ENCODE results near the gene GABRG3.

GABRG3 gene

GRCh38 chr15:27111323-27111722 is 140.3 kb downstream of the GABRG3 start:
- DNase-seq (ENCODE audit: low spot score in 2 of 2), result no peak
- Histone ChIP-seq H3K27me3 (ENCODE audit: low read depth) (no peaks in the 10 kb centered on the region), H3K9me3 (no peaks in the 10 kb centered on the region), H3K36me3 (replicated peaks) (no peaks in the 10 kb centered on the region), H3K4me1 (no peaks in the 10 kb centered on the region), H3K4me3 (no peak overlapping the region)
- in situ Hi-C loops (cut with MboI; ENCODE audit: low sequenced_read_pairs), result no loop called here

- in situ Hi-C loops (cut with MboI; ENCODE audit: low sequenced_read_pairs), result no loop called here
- H3K4me3 ChIP-seq, result no peak overlapping the region
- no peaks in the 10 kb centered on the region for H3K36me3 ChIP-seq (replicated peaks)
- no peaks in the 10 kb centered on the region for H3K27me3 ChIP-seq (ENCODE audit: low read depth)
- H3K9me3 ChIP-seq, result no peaks in the 10 kb centered on the region
- no peak for DNase-seq (ENCODE audit: low spot score in 2 of 2)
- no peaks in the 10 kb centered on the region for H3K4me1 ChIP-seq
Observed at GRCh38 chr15:27114473-27114872, 143.5 kb downstream of the GABRG3 start.

- Histone ChIP-seq H3K27me3 (ENCODE audit: low read depth) (no peaks in the 10 kb centered on the region), H3K36me3 (replicated peaks) (no peaks in the 10 kb centered on the region), H3K9me3 (no peaks in the 10 kb centered on the region), H3K4me3 (no peak overlapping the region), H3K4me1 (no peaks in the 10 kb centered on the region)
- no peak for DNase-seq (ENCODE audit: low spot score in 2 of 2)
- in situ Hi-C loops (cut with MboI; ENCODE audit: low sequenced_read_pairs), result no loop called here
Observed at GRCh38 chr15:27119695-27120266, 148.8 kb downstream of the GABRG3 start.

GRCh38 chr15:27121672-27122071 is 150.7 kb downstream of the GABRG3 start:
- no peaks in the 10 kb centered on the region for H3K36me3 ChIP-seq (replicated peaks)
- DNase-seq (ENCODE audit: low spot score in 2 of 2), result no peak

GRCh38 chr15:27123291-27123690 is 152.3 kb downstream of the GABRG3 start:
- no peak overlapping the region for H3K4me3 ChIP-seq
- no peak for DNase-seq (ENCODE audit: low spot score in 2 of 2)
- H3K4me1 ChIP-seq, result no peaks in the 10 kb centered on the region
- H3K27me3 ChIP-seq (ENCODE audit: low read depth), result no peaks in the 10 kb centered on the region
- in situ Hi-C loops (cut with MboI; ENCODE audit: low sequenced_read_pairs), result no loop called here
- no peaks in the 10 kb centered on the region for H3K9me3 ChIP-seq
- H3K36me3 ChIP-seq (replicated peaks), result no peaks in the 10 kb centered on the region

More at GRCh38 chr15:27121672-27122071, 150.7 kb downstream of the GABRG3 start:
- Histone ChIP-seq H3K4me3 (no peak overlapping the region), H3K9me3 (no peaks in the 10 kb centered on the region), H3K4me1 (no peaks in the 10 kb centered on the region), H3K27me3 (ENCODE audit: low read depth) (no peaks in the 10 kb centered on the region)
- in situ Hi-C loops (cut with MboI; ENCODE audit: low sequenced_read_pairs), result no loop called here

- H3K27me3 ChIP-seq (ENCODE audit: low read depth), result no peaks in the 10 kb centered on the region
- in situ Hi-C loops (cut with MboI; ENCODE audit: low sequenced_read_pairs), result no loop called here
- H3K36me3 ChIP-seq (replicated peaks), result no peaks in the 10 kb centered on the region
- H3K9me3 ChIP-seq, result no peaks in the 10 kb centered on the region
- H3K4me3 ChIP-seq, result no peak overlapping the region
- no peak for DNase-seq (ENCODE audit: low spot score in 2 of 2)
- no peaks in the 10 kb centered on the region for H3K4me1 ChIP-seq
Observed at GRCh38 chr15:27123808-27124207, 152.8 kb downstream of the GABRG3 start.

- no peaks in the 10 kb centered on the region for H3K9me3 ChIP-seq
- DNase-seq (ENCODE audit: low spot score in 2 of 2), result no peak
- H3K4me1 ChIP-seq, result no peaks in the 10 kb centered on the region
- no peaks in the 10 kb centered on the region for H3K27me3 ChIP-seq (ENCODE audit: low read depth)
- H3K36me3 ChIP-seq (replicated peaks), result no peaks in the 10 kb centered on the region
- H3K4me3 ChIP-seq, result no peak overlapping the region
- in situ Hi-C loops (cut with MboI; ENCODE audit: low sequenced_read_pairs), result no loop called here
Observed at GRCh38 chr15:27124287-27124871, 153.4 kb downstream of the GABRG3 start.

- DNase-seq (ENCODE audit: low spot score in 2 of 2), result no peak
- H3K9me3 ChIP-seq, result peaks cover 4% of the 10 kb centered on the region; the same call in 1 of the 2 replicates
- no peaks in the 10 kb centered on the region for H3K4me1 ChIP-seq
- H3K4me3 ChIP-seq, result no peak overlapping the region
- in situ Hi-C loops (cut with MboI; ENCODE audit: low sequenced_read_pairs), result no loop called here
- H3K36me3 ChIP-seq (replicated peaks), result no peaks in the 10 kb centered on the region
- no peaks in the 10 kb centered on the region for H3K27me3 ChIP-seq (ENCODE audit: low read depth)
Observed at GRCh38 chr15:27125185-27125584, 154.2 kb downstream of the GABRG3 start.

- H3K4me3 ChIP-seq, result no peak overlapping the region
- peaks cover 4% of the 10 kb centered on the region; the same call in 1 of the 2 replicates for H3K9me3 ChIP-seq
- no peaks in the 10 kb centered on the region for H3K4me1 ChIP-seq
- no peak for DNase-seq (ENCODE audit: low spot score in 2 of 2)
- H3K27me3 ChIP-seq (ENCODE audit: low read depth), result no peaks in the 10 kb centered on the region
- in situ Hi-C loops (cut with MboI; ENCODE audit: low sequenced_read_pairs), result no loop called here
- no peaks in the 10 kb centered on the region for H3K36me3 ChIP-seq (replicated peaks)
Observed at GRCh38 chr15:27126449-27126848, 155.5 kb downstream of the GABRG3 start.

GRCh38 chr15:27127815-27128570 is 157.0 kb downstream of the GABRG3 start:
- in situ Hi-C loops (cut with MboI; ENCODE audit: low sequenced_read_pairs), result no loop called here
- DNase-seq (ENCODE audit: low spot score in 2 of 2), result no peak
- peaks cover 4% of the 10 kb centered on the region; the same call in 1 of the 2 replicates for H3K9me3 ChIP-seq
- H3K27me3 ChIP-seq (ENCODE audit: low read depth), result no peaks in the 10 kb centered on the region
- no peaks in the 10 kb centered on the region for H3K4me1 ChIP-seq
- H3K36me3 ChIP-seq (replicated peaks), result no peaks in the 10 kb centered on the region
- no peak overlapping the region for H3K4me3 ChIP-seq

- H3K4me1 ChIP-seq, result no peaks in the 10 kb centered on the region
- peaks cover 4% of the 10 kb centered on the region; the same call in 1 of the 2 replicates for H3K9me3 ChIP-seq
- no peak overlapping the region for H3K4me3 ChIP-seq
- in situ Hi-C loops (cut with MboI; ENCODE audit: low sequenced_read_pairs), result no loop called here
- DNase-seq (ENCODE audit: low spot score in 2 of 2), result no peak
- no peaks in the 10 kb centered on the region for H3K27me3 ChIP-seq (ENCODE audit: low read depth)
- H3K36me3 ChIP-seq (replicated peaks), result no peaks in the 10 kb centered on the region
Observed at GRCh38 chr15:27133249-27133648, 162.3 kb downstream of the GABRG3 start.

GRCh38 chr15:27134481-27134880 is 163.5 kb downstream of the GABRG3 start:
- Histone ChIP-seq H3K9me3 (peaks cover 4% of the 10 kb centered on the region; the same call in 1 of the 2 replicates), H3K4me1 (no peaks in the 10 kb centered on the region), H3K36me3 (replicated peaks) (no peaks in the 10 kb centered on the region), H3K4me3 (no peak overlapping the region), H3K27me3 (ENCODE audit: low read depth) (no peaks in the 10 kb centered on the region)
- no peak for DNase-seq (ENCODE audit: low spot score in 2 of 2)
- in situ Hi-C loops (cut with MboI; ENCODE audit: low sequenced_read_pairs), result no loop called here

- Histone ChIP-seq H3K4me3 (no peak overlapping the region), H3K9me3 (no peaks in the 10 kb centered on the region), H3K36me3 (replicated peaks) (no peaks in the 10 kb centered on the region), H3K4me1 (no peaks in the 10 kb centered on the region), H3K27me3 (ENCODE audit: low read depth) (no peaks in the 10 kb centered on the region)
- in situ Hi-C loops (cut with MboI; ENCODE audit: low sequenced_read_pairs), result no loop called here
- no peak for DNase-seq (ENCODE audit: low spot score in 2 of 2)
Observed at GRCh38 chr15:27135151-27135550, 164.2 kb downstream of the GABRG3 start.

GRCh38 chr15:27137127-27137526 is 166.1 kb downstream of the GABRG3 start:
- in situ Hi-C loops (cut with MboI; ENCODE audit: low sequenced_read_pairs), result no loop called here
- Histone ChIP-seq H3K36me3 (replicated peaks) (no peaks in the 10 kb centered on the region), H3K27me3 (ENCODE audit: low read depth) (no peaks in the 10 kb centered on the region), H3K9me3 (no peaks in the 10 kb centered on the region), H3K4me3 (no peak overlapping the region), H3K4me1 (no peaks in the 10 kb centered on the region)
- DNase-seq (ENCODE audit: low spot score in 2 of 2), result no peak
